Adrenal gland (tissue), 5 donors: ENCODE data around the gene MLIP.

Experiments used
- CTCF ChIP-seq, 6 experiments: fragments of 450-650 bp in 4 of 6; fragments of 200-600 bp in 2 of 6; sonication (generic) in 1 of 6; IDR thresholded peaks; 1 replicate in 5 of 6; 2 replicates in 1 of 6; pipeline versions ENCODE4 v1.5.1 to v1.8.0; 2016 to 2021; ENCODE audit warnings: antibody characterized with exemption in 6 of 6, mild to moderate bottlenecking in 2 of 6, moderate library complexity in 1 of 6
- POLR2A ChIP-seq, 2 donors: fragments of 450-650 bp; IDR thresholded peaks; one replicate each; pipeline ENCODE4 v1.6.1; 2017; ENCODE audit warnings: antibody characterized with exemption in 2 of 2, mild to moderate bottlenecking in 2 of 2, moderate library complexity in 1 of 2
- donor health status: DM: no; HTN: no; CAD: no.

GRCh38 chr6:54294965-54295532 lies 183.8 kb downstream of the MLIP start:
- TF ChIP-seq POLR2A (IDR thresholded peaks at IDR 0.05) (no peak), CTCF (IDR thresholded peaks at IDR 0.05) (no peak)
